GM12892 (cell line): ENCODE measurements around the gene UCP2.

Source experiments
- DNase-seq: peaks from one replicate; pipeline ENCODE4 v3.0.0; 2011; ENCODE audit not compliant: insufficient read length
- FAIRE-seq: peaks from 2 replicates; lab custom pipeline; 2011; peaks lifted over from hg19 to GRCh38; lab: Jason Lieb, UNC
- POLR2A ChIP-seq: IDR thresholded peaks from 2 replicates; pipeline ENCODE4 v1.6.1; 2011; ENCODE audit warnings: low read depth, low read length, control low read depth
- POLR2AphosphoS5 ChIP-seq: IDR thresholded peaks from 2 replicates; pipeline ENCODE4 v1.6.1; 2011; ENCODE audit warnings: low read depth, low read length, control low read depth
- TAF1 ChIP-seq: IDR thresholded peaks from 2 replicates; pipeline ENCODE4 v1.6.1; 2011; ENCODE audit warnings: low read depth, mild to moderate bottlenecking, control low read depth, low read length, borderline replicate concordance

UCP2 gene

DNA sequence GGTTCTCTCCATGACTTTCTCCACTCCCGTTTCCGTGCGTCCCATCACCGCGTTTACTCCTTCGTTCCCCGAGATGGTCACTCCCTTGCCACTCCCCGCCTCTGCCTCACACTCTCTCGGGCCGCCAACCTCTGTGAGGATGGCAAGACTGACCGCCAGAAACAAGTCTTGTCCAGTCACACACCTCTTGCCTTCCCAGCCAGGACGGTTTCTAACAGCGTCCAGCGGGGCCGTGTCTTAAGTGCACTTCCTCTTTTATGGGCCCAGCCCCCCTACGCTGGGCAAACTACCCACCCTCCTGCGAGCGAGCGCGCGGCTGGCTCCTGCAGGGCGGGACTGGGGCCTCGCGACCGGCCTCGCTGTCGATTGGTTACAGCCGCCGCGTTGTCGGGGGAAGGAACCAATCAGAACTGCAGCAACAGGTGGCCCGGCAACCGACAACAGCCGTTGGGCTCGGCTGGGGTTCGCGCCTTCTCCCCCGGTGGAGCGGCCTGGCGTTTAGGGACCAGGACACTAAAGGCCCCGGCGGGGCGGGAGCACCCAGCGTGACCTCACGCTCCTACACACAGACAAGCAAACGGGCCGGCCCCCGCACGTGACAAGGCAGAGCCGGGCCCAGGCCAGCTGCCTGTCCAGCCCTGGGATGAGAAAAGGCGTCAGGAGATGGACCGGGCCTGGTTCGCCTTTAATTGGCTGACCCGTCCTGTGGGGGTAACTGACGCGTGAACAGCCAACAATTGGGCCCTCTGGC is 522 bp upstream of the UCP2 start:
- peak; percentile 98 for FAIRE-seq
- TF ChIP-seq POLR2A (peak; percentile 81; the same call in 1 of the 2 replicates), TAF1 (peak; percentile 73), POLR2AphosphoS5 (peak; percentile 95)
- DNase-seq: peak; percentile 96

DNA sequence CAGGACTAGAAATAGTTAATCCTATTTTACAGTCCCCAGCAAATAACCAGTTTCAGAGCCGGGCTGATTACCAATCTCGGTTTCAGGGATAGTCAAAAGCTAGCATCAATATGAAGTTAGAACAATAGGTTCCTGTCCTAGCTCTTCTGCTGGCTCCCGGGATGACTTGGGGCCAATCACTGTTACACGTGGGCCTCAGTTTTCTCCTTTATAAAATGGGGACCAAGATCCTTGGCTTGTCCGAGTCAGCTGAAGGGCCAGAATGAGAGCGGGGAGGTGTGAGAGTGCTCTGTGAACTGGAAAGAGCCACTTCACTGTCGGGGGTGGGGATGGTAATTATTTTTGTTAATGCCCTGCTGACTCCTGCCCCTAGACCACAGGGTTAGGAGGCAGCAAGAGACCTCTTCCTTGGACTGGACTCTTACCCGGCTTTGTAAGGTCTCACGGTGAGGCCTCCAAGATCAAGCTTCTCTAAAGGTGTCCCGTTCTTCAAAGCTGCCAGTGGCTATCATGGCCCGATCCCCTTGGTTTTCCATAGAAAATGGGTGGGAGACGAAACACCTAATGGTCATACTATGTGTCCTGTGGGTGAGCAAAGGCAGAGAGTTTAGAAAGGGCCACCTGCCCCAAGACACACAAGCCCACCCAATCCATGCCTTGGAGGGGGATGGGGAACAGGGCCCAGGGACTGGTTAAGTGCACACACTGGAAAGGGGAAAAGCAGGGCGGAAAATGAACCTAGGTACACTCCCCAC is 1.4 kb downstream of the UCP2 start:
- FAIRE-seq: peak; percentile 36
- TF ChIP-seq TAF1 (no peak), POLR2A (no peak), POLR2AphosphoS5 (no peak)
- no peak for DNase-seq

DNA sequence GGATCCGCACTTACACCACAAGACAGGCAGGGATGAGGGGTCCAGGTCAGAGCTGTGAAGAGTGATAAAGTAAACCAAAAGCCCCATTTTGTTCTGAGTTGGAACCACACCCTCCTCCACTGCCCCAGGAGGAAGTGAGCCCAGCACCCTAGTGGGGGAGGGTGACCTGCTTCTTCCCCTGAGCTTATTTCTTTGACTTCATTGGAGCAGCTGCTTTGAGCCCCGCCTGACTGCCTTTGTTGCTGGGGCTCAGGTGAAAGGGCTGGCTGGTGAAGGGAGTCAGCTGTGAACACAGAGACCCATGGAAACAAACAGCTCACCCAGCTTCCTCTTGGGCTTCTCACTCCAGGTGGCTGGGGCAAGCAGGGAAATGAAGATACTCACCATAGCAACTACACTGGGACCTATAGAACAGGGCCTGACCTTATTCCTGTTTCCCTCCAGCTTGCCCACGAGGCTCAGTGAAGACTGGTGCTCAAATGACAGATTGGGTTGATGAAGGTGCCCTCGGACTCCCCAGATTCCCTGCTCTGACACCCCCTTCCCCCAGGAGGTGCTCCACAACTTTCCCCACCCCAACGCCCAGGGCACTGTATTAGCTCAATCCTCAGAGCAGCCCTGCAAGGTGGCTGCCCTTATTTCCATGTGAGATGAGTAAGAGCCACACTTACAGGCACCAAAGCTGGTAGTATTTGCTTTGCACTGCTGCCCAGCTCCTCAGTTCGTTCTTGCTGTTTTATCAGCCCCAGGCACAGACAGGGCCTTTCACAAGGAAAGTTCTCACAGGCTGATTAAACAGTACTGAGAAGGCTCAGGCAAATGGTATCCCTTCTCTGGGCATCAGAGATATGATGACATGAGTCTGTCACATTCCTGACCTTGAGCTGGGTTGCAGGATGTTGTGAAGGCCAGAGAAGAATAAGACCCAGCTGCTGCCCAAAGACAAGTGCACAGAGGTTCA is 2.4 kb downstream of the UCP2 start:
- TF ChIP-seq TAF1 (0 out of 2 replicates have a peak, but pooled peaks have one; percentile 61), POLR2A (peak; percentile 71), POLR2AphosphoS5 (peak; percentile 42; the same call in 1 of the 2 replicates)
- FAIRE-seq (peak; percentile 81), DNase-seq (peak; percentile 82)

DNA sequence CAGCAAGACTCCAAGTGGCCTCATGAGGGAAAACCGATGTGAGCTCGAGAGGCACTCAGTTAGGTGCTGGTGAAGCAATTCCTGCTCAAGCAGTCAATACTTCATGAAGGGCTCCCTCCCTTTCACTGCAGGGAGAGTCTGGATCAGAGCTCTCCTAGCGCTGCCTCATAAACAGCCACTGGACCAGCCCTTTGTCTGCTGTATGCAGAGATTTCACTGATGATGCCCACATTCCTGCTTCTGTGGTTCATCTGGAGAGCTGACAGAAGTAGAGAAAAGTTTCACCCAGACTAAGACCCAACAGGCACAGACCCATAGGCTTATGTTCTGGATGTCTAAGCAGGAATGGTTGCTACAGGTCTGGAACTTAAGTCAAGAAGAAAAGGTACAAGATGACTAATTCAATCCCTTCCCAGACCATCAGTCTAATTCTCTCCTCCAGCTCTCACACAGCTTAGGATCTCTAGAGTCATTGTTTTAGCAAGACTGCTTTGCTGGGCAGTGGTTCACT is 4.0 kb downstream of the UCP2 start:
- no peak for DNase-seq
- TF ChIP-seq POLR2A (peak; percentile 27; the same call in 1 of the 2 replicates), POLR2AphosphoS5 (no peak)
- FAIRE-seq: no peak

DNA sequence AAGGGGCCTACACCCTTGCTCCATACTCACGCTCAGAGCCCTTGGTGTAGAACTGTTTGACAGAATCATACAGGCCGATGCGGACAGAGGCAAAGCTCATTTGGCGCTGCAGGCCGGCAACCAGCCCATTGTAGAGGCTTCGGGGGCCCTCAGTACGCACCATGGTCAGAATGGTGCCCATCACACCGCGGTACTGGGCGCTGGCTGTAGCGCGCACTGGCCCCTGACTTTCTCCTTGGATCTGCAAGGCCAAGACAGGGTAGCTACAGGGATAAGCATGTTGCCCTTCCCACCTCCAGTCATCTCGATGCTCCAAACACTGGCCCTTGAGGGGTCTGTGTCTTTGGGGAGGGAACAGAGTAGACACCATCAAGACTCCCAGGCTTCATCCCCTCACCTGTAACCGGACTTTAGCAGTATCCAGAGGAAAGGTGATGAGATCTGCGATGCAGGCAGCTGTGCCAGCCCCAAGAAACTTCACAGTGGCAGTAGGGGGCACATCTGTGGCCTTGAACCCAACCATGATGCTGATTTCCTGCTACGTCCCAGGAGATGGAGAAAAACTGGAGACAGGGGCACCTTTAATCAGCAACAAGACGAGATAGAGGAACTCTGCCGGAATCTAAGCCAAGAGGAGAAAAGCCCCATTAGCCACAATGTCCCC is 4.7 kb downstream of the UCP2 start:
- DNase-seq: no peak
- no peak for FAIRE-seq
- TF ChIP-seq POLR2A (no peak), POLR2AphosphoS5 (no peak), TAF1 (no peak)

DNA sequence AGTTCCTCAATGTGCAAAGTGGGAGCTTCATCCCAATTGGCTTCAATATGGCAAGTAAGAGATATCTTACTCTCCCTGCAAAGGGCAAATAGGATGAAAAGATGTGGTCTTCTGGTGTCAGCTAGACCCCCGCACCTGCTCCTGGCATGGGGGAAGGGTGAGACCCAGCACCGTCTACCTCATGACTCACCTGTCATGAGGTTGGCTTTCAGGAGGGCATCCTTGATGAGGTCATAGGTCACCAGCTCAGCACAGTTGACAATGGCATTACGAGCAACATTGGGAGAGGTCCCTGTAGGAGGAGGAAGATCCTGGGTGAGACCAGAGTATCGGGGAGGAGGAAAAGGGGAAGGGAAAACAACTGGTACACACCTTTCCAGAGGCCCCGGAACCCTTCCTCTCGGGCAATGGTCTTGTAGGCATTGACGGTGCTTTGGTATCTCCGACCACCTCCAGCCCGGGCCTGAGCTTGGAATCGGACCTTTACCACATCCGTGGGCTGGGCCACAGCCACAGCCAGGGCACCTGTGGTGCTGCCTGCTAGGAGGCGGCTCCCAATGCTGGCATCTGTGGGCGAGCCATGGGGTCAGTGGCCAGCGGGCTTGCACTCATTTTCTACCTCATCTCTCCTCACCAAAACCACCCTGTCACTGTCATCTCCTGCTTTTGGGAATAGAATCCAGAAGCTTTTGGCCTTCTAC is 6.0 kb downstream of the UCP2 start:
- no peak for DNase-seq
- FAIRE-seq: no peak

DNA sequence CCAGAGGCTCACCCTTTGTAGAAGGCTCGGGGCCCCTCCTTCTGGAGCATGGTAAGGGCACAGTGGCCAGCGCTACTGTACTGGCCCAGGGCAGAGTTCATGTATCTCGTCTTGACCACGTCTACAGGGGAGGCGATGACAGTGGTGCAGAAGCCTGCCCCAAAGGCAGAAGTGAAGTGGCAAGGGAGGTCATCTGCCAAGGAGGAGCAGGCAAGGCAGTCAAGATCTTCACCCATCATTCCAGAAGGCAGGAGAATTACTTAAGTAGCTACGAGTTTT is 7.2 kb downstream of the UCP2 start:
- DNase-seq (no peak), FAIRE-seq (no peak)
- no peak for TF ChIP-seq TAF1
- no peak for TF ChIP-seq POLR2A
- TF ChIP-seq POLR2AphosphoS5: no peak

More for the DNA sequence above, 6.0 kb downstream of the UCP2 start:
- TF ChIP-seq POLR2AphosphoS5 (no peak), TAF1 (no peak), POLR2A (peak; percentile 11; the same call in 1 of the 2 replicates)

DNA sequence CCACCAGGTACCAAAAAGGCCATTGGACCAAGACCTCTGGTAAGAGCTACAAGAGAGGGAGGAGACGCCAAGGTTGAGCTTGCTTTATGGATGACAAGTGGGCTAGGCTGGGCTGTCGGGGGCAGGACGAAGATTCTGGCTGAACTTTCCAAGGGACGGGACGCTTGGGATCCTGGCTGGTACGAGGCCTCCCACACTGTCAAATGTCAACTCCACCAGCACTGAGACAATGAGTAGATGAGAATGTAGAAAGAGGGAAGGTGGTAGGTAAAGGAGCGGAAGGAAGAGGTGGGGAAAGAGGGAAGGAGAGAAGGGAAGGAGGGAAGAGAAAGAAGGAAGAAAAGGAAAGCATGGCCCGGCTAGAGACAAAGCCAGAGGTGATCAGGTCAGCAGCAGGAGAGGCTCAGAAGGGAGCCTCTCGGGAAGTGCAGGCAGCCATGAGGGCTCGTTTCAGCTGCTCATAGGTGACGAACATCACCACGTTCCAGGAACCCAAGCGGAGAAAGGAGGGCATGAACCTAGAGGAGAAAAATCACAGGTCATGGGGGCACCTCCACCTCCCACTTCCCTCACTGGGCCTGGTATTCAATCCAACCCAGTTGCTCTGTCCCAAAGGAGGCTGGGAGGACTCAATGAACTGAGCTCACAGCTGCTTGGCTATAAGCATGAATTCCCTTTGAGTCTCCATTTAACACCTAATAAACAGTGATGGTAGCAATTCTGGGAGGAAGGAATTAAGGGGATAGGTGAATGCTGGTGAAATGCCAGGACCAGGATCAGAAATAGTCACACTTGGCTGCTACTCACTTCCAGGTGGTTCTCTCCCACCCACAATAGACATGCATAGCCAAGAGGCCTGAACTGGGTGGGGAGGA is 7.8 kb downstream of the UCP2 start:
- FAIRE-seq: no peak
- no peak for DNase-seq
- TF ChIP-seq POLR2AphosphoS5 (no peak), TAF1 (no peak), POLR2A (no peak; the same call in 1 of the 2 replicates)
